HG03558 (cell line): ENCODE measurements around the gene PCNX4.

Experiments
- ATAC-seq: cut with Tn5 transposase; IDR thresholded peaks from one replicate; pipeline ENCODE4 v1.9.1; 2021; ENCODE audit warnings: moderate number of reproducible peaks; ENCODE audit not compliant: unreplicated experiment; ENCODE audit errors: extremely low read depth

The PCNX4 gene

DNA sequence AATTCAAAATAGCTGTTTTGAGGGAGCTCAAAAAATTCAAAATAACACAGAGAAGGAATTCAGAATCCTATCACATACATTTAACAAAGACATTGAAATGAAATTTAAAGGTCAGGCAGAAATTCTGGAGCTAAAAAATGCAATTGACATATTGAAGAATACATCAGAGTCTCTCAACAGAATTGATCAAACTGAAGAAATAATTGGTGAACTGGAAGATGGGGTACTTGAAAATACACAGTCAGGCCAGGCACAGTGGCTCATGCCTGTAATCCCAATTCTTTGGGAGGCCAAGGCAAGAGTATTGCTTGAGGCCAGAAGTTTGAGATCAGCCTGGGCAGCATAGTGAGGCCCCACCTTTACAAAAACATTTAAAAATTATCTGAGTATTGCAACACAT is 107.6 kb downstream of the PCNX4 start:
- no peak for ATAC-seq

DNA sequence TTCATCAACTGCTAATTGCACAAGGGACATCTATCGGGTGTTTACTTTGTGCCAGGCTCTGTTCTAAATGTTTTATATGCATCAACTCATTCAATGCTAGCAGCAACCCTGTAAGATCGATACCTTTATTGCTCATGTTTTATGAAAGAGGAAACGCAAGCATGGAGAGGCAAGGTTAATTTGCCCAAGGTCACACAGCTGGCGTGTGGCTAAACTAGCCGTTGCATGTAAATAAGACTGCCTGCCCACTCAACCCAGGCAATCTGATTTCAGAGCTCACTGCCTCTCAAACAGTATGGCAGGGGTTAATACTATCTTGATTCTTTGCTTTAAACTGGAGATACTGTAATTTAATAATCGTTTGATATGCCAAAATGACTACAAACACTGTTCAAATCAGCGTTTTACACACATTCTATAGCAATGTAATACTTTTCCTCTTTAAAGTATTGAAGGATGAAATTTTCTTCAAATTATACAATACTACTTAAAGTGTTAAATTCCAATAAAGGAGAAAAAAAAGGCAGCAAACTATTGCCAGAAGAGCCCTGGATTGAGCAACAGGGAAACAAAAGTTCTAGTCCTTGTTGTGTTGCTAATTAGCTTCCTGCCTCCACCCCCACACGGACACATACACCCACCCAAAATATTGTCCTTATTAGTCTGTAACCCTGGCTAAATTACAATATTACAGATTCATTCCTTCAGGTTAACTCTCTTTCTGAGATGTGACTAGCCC is 112.5 kb downstream of the PCNX4 start:
- ATAC-seq: peak; percentile 61

GRCh38 chr14:60204843-60205774 is 113.4 kb downstream of the PCNX4 start:
- peak; percentile 26 for ATAC-seq

GRCh38 chr14:60206249-60206670 is 114.5 kb downstream of the PCNX4 start:
- ATAC-seq: no peak

DNA sequence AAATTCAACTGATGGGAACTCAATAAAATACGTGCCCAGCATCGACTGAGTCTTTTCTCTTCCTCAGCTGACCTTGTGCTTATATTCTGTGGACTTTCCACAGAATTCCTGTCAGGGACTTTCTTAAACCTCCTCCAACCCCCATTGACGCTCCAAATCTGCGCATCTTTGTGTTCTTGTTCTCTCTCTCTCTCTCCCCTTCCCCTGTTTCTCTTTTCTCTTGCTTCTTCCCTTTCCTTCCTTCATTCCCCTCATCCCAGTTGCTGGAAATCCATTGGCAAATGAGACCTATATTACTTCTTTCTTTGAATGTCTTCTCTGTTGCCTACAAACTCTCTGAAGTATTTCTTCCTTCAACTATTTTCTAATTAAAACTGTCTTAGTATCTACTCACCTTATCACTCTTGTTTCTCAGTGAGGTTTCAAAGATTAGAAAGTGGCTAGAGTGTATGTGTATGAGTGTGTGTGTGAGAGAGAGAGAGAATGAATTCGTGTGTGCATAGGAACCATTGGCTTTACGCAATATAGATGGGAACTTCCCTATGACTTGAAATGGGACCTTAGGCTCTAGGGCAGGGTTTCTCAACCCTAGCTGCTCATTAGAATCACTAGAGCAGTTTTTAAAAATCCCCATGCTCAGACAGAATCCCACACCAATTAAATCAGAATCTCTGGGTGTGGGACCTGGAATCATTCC is 115.3 kb downstream of the PCNX4 start:
- peak; percentile 27 for ATAC-seq

GRCh38 chr14:60210703-60211102 is 119.0 kb downstream of the PCNX4 start:
- no peak for ATAC-seq

- no peak for ATAC-seq
These were observed 119.4 kb downstream of the PCNX4 start for GRCh38 chr14:60211153-60211552.

- ATAC-seq: peak; percentile 85
These were observed 121.0 kb downstream of the PCNX4 start for GRCh38 chr14:60212503-60213371.

DNA sequence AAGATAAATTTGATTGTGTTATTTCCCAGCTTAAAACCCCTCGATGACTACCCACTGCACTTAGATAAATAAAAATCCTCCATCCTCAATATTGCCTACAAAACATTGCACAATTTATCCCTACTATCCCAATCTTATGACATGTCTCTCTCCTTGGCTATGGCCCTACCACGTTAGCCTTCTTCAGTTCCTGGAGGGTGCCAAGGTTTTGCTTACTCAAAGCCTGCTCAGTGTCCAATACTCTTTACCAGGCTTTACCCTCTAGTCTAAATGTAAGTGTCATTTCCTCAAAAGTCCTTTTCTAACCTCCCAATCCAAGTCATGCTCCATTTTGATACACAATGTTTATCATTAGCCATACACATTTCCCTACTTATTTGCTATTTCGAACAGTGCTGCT is 122.3 kb downstream of the PCNX4 start:
- no peak for ATAC-seq

DNA sequence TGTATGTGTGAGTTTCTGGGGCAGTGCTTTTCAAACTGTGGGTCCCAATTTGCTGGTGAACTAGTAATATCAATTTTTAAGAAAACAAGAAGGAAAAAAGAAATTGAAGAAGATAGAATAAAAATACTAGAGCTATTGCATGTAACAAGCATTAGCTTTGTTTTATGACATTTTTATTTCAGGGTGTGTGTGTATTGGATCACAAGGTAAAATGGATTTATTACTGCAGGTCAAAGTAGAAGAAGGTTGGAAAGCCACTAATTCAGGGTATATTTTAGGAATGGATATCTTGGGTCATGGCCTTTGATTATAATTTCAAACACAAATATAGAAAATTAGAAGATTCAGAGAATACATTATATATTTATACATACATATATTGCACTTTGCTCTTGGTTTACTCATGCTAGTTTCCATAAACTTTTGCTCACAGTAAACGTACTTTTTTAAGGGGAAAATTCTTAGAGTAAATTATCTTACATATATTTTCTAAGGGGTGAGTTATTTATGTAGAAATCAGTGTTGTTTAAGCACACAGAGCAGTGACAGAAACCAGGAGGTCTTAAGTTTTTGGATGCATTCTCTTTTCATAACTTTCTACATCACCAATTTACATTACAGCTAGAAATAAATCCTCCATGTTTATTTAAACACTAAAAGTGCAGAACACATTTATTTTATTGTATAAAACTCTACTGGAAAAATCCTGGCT is 122.8 kb downstream of the PCNX4 start:
- ATAC-seq: no peak

- no peak for ATAC-seq
These were observed 123.4 kb downstream of the PCNX4 start for GRCh38 chr14:60215127-60215444.

DNA sequence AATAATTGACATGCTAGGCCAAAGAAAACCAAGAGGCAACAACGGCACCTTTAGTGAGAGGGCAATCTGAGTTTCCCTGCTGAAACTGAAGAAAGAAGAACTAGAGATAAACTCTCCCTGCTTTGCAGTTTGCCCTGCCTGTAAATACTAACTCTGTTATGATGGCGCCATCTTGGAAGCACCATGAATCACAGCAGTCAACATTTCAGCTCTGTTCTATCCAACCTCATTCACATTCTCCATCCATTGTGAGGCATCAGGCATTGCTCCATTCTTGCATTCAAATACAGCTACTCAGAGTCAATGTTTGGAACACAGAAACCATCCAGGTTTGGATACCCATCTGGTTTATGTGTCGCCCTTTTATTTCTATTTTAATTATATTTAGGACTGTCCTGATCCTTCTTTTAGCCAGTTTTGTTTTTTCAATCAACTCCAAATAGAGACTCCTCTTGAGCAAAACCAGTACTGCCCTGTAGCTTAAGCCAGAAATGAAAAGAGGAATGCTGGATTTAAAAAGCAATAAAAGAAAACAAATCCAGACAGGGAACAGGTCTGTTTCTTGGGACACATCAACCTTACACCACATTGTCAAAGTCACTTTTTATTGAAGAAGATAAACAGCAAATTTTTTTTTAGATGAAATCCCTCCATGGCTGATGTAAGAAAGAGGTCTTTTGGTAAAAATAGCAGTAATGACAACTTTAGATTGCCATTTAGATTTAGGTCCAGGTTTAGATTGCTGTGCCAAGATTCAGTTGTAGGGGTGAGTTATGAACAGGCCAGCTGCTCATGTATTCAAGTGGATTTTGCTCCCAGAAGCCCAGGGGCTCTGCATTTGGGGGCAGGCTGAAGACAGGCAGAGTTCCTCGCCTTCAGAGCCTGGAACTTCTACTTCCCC is 124.0 kb downstream of the PCNX4 start:
- no peak for ATAC-seq

- ATAC-seq: no peak
These were observed 126.0 kb downstream of the PCNX4 start for GRCh38 chr14:60217713-60218112.
